ENCODE measurements around the gene KDM2A.
A peak's percentile ranks its signal among the peaks of the same experiment; 100 is the strongest.

KDM2A gene

DNA sequence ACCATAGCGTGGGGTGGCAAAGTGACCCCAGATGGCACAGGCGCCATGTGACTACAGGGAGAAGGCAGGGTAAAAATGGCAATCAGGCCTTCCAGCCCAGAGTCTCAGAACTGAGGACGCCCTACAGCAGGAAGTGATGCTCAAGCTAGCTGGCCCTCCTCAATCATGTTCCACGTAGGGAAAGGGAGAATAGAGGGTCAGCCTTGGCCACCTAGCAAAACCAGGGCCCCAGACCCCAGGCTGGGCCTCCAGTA lies 169.1 kb downstream of the KDM2A start:
- DNase-seq: no peak

GRCh38 chr11:67288452-67289225 lies 169.6 kb downstream of the KDM2A start:
- peak; percentile 92 for DNase-seq

GRCh38 chr11:67289226-67289650 lies 170.2 kb downstream of the KDM2A start, which contains the start of gene ANKRD13D:
ANKRD13D (plus strand) TSS chr11:67289303; CDS start chr11:67289461, 158 bp downstream.
- DNase-seq: no peak

DNA sequence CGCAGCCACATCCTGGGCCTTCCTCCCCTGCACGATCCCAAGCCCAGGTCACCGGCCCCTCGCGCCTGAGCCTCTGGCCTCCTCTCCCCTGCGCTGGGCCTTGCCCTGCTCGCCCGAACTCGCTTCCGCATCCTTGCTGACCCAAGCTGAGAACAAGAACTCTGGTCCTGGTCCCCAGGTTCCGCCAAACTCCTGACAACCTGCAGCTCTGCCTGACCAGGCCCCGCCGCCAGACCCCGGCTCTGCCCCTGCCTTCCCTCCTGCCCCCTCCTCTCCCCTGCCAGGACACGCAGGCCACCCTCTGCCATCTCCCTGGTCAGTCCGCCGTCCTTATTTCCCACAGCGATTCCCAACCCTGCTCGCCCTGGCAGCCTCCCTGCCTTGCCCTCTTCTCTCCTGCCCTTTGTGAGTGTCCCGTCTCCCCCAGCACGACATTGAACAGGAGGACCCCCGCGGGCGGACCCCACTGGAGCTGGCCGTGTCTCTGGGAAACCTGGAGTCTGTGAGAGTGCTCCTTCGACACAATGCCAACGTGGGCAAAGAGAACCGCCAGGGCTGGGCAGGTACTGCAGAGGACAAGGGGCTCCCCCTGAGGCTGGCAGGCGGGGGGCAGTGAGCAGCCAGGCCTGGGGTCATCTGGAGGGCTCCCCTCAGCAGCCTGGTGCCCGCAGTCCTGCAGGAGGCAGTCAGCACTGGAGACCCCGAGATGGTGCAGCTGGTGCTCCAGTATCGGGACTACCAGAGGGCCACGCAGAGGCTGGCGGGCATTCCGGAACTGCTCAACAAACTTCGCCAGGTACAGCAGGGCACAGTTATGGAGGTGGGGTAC lies 170.8 kb downstream of the KDM2A start:
- no peak for DNase-seq

- no peak for DNase-seq
Measured at GRCh38 chr11:67290801-67291200, 171.7 kb downstream of the KDM2A start.

DNA sequence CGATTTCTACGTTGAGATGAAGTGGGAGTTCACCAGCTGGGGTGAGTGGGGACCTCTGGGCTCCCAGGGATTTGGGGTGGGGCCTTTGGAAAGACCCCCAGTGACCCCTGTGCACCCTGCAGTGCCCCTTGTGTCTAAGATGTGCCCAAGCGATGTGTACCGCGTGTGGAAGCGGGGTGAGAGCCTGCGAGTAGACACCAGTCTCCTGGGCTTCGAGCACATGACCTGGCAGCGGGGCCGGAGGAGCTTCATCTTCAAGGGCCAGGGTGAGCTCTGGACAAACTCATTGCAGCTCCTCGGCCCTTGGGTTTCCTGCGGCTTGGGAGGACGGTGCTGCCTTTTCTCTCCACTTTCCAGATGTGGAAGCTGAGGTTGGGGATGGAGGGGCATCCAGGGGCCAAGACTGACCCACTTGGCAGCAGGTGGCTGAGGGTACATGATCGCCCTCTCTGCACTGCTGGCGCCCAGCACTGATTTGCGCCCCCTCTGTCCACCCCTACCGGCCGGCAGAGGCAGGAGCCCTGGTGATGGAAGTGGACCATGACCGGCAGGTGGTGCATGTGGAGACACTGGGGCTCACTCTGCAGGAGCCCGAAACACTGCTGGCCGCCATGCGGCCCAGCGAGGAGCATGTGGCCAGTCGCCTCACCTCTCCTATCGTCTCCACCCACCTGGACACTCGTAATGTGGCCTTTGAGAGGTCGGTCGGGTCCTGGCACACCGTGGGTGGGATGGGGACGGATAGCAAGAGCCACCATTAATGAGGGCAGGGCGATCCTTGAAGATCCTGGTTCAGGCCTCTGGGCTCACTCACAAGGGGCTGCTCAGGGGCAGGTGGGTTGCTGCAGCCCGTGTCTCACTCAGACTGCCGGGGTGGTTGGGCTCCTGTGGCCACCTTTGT lies 172.7 kb downstream of the KDM2A start:
- DNase-seq: no peak

GRCh38 chr11:67292671-67293070 lies 173.6 kb downstream of the KDM2A start:
- DNase-seq: no peak

DNA sequence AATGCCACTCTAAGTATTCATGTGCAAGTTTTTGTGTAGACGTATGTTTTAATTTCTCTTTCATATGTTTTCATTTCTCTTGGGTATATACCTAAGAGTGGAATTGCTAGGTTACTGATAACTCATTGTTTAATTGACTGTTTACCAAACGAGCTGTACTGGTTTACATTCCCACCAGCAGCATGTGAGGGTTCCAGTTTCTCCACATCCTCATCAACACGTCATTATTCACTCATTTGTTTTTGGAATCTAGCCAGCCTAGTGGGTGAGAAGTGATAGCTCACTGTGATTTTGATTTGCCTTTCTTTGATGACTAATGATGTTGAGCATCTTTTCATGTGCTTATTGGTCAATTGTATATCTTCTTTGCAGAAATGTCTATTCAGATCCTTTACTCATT lies 174.0 kb downstream of the KDM2A start:
- no peak for DNase-seq

DNA sequence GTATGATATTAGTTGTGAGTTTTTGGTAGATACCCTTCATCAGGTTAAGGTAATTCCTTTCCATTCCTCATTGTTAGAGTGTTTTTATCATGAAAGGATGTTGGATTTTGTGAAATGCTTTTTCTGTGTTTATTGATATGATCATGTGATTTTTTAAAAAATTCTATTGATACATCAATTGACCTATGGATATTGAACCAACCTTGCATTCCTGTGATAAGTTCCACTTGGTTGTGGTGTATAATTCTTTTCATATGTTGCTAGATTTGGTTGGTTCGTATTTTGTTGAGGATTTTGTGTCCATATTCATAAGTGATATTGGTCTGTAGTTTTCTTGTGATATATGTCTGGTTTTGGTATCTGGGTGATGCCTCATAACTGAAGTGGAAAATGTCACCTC lies 176.8 kb downstream of the KDM2A start:
- no peak for DNase-seq

GRCh38 chr11:67298786-67299185 lies 179.7 kb downstream of the KDM2A start:
- DNase-seq: no peak

- DNase-seq: peak; percentile 15
Measured at GRCh38 chr11:67299471-67300191, 180.6 kb downstream of the KDM2A start.

GRCh38 chr11:67300256-67300755 lies 181.2 kb downstream of the KDM2A start:
- no peak for DNase-seq

- no peak for DNase-seq
Measured at GRCh38 chr11:67300756-67301312, 181.8 kb downstream of the KDM2A start.

DNA sequence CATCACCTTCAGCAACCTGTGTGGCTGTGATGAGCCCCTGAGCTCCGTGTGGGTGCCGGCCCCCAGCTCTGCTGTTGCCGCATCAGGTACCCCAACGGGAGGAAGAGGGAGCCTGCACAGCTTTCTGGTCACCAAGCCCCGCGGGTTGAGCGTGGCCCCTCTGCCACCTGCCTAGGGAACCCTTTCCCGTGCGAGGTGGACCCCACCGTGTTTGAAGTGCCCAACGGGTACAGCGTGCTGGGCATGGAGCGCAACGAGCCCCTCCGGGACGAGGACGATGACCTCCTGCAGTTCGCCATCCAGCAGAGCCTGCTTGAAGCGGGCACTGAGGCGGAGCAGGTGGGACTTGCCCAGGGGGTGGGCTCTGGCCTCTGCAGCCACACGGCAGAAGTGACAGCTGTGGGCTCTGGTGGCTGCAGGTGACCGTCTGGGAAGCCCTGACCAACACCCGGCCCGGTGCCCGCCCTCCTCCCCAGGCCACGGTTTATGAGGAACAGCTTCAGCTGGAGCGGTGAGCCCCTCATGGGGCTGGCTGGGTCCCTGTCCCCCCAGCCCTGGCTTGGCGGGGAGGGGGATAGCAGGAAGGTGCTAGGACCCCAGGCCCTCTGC lies 182.4 kb downstream of the KDM2A start:
- no peak for DNase-seq

GRCh38 chr11:67301951-67302516 lies 183.0 kb downstream of the KDM2A start:
- no peak for DNase-seq

- DNase-seq: no peak
Measured at GRCh38 chr11:67302571-67303131, 183.6 kb downstream of the KDM2A start.

DNA sequence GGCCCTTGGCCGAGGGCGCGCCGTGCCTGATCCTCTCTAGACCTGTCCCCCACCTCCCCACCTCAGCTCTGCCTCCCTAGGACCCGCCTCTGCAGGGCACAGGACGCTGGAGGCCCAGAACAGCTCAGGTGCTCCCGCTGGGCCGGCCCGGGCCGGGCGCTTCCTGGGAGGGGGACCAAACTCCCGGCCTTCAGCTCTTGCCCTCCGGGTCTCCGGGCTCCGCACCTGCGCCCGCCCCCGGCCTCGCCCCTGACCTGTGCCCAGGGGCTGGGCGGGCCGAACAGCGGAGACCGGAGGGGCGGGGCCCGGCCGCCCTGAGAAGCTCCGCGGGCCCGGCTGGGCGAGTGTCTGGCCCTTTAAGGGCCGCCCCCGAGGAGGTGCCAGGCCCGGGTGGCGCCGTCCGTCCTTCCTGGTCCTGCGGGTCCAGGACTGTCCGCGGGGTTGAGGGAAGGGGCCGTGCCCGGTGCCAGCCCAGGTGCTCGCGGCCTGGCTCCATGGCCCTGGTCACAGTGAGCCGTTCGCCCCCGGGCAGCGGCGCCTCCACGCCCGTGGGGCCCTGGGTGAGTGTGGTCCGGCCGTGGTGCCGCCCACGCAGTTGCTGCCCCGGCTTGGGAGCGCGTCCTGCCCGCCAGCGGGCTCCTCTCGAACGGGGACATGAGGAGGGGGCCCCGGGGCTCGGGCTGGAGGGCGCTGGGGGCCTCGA lies 184.2 kb downstream of the KDM2A start, which contains the start of gene SSH3:
SSH3 (plus strand) TSS at position 399 of the 703 bp plus-strand sequence; CDS start at position 495, 96 bp downstream.
- DNase-seq: peak; percentile 52

DNA sequence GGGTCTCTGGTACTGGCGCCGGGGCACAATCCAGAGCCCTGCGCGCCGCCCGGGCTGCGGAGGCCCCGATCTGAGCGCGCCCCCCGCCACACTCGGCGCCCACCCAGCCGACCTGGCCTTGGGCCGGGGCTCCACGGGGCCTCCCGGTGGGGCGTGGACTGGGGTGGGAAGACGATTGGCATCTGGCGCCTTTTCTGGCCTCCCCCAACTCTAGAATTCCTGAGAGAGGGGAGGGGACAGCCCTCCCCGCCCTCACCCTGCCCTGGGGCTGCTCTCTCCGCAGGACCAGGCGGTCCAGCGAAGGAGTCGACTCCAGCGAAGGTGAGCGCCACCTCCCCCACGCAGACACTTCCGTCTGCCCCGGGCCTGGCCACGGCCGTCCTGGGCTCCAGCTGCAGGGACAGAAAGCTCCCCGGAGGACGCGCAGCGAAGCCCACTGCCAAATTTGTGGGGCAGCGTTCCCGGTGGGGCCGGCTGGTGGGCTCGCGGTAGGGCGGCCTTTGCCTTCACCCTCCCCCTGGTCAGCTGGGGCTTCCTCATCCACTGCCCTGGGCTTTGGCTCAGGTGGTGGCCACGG lies 184.9 kb downstream of the KDM2A start:
- DNase-seq: no peak

DNA sequence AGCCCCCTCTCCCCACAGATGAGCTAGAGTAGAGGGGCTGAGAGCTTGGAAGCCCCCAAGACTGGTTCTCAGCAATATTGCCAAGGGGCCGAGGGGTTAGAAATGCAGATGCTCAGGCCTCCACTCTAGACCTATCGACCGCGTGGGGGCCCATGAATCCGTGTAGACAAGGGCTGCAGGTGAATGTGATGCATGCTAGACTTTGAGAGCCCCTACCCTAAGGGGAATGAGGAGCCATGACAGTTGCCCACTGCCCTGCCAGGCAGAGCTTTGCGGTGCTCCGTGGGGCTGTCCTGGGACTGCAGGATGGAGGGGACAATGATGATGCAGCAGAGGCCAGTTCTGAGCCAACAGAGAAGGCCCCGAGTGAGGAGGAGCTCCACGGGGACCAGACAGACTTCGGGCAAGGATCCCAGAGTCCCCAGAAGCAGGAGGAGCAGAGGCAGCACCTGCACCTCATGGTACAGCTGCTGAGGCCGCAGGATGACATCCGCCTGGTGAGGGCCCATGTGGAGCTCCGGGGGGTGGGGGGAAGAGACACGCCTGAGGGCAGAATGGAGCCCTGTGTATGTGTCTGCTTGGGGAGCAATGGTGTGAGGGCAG lies 185.5 kb downstream of the KDM2A start:
- DNase-seq: no peak
